Measurements from ENCODE around the gene KIAA0930. TPM values are rescaled to one million over a fixed set of nuclear protein-coding genes. Genes with fewer than 3 reads are reported as not detected.

KIAA0930 gene
- total RNA-seq, 1 donor from 2014 or later = 45.5 TPM

GRCh38 chr22:45157907-45158306 is 82.8 kb downstream of the KIAA0930 start:
- Mint-ChIP-seq H3K36me3 (ENCODE audit: low read depth) (peaks cover 13% of the 10 kb centered on the region), H3K4me3 (no peak overlapping the region), H3K9me3 (no peaks in the 10 kb centered on the region), H3K27me3 (ENCODE audit: insufficient read depth) (no peaks in the 10 kb centered on the region), H3K27ac (no peak overlapping the region), H3K4me1 (ENCODE audit: low read depth) (peaks cover 24% of the 10 kb centered on the region)
- DNase-seq (ENCODE audit: low spot score) = no peak
- intact Hi-C loops (cut with micrococcal nuclease) = no loop called here

GRCh38 chr22:45155050-45155840 is 85.4 kb downstream of the KIAA0930 start:
- H3K4me3 Mint-ChIP-seq = no peak overlapping the region
- H3K4me1 Mint-ChIP-seq (ENCODE audit: low read depth) = peaks cover 14% of the 10 kb centered on the region
- peaks cover 14% of the 10 kb centered on the region for H3K36me3 Mint-ChIP-seq (ENCODE audit: low read depth)
- H3K27ac Mint-ChIP-seq = no peak overlapping the region
- no peaks in the 10 kb centered on the region for H3K9me3 Mint-ChIP-seq
- DNase-seq (ENCODE audit: low spot score) = no peak
- H3K27me3 Mint-ChIP-seq (ENCODE audit: insufficient read depth) = no peaks in the 10 kb centered on the region
- intact Hi-C loops (cut with micrococcal nuclease) = no loop called here

- no peak overlapping the region for H3K27ac Mint-ChIP-seq
- H3K36me3 Mint-ChIP-seq (ENCODE audit: low read depth) = peaks cover 17% of the 10 kb centered on the region
- no peaks in the 10 kb centered on the region for H3K27me3 Mint-ChIP-seq (ENCODE audit: insufficient read depth)
- intact Hi-C loops (cut with micrococcal nuclease) = no loop called here
- DNase-seq (ENCODE audit: low spot score) = no peak
- no peak overlapping the region for H3K4me3 Mint-ChIP-seq
- H3K4me1 Mint-ChIP-seq (ENCODE audit: low read depth) = peaks cover 6% of the 10 kb centered on the region
- no peaks in the 10 kb centered on the region for H3K9me3 Mint-ChIP-seq
These were observed 86.3 kb downstream of the KIAA0930 start for GRCh38 chr22:45154383-45154782.

GRCh38 chr22:45151503-45151902 is 89.2 kb downstream of the KIAA0930 start:
- Mint-ChIP-seq H3K36me3 (ENCODE audit: low read depth) (peaks cover 13% of the 10 kb centered on the region), H3K4me3 (no peak overlapping the region), H3K4me1 (ENCODE audit: low read depth) (peaks cover 6% of the 10 kb centered on the region), H3K27me3 (ENCODE audit: insufficient read depth) (no peaks in the 10 kb centered on the region), H3K9me3 (no peaks in the 10 kb centered on the region), H3K27ac (no peak overlapping the region)
- intact Hi-C loops (cut with micrococcal nuclease) = no loop called here
- DNase-seq (ENCODE audit: low spot score) = no peak

- H3K4me1 Mint-ChIP-seq (ENCODE audit: low read depth) = peaks cover 6% of the 10 kb centered on the region
- intact Hi-C loops (cut with micrococcal nuclease) = no loop called here
- H3K27me3 Mint-ChIP-seq (ENCODE audit: insufficient read depth) = no peaks in the 10 kb centered on the region
- H3K27ac Mint-ChIP-seq = no peak overlapping the region
- DNase-seq (ENCODE audit: low spot score) = no peak
- H3K36me3 Mint-ChIP-seq (ENCODE audit: low read depth) = peaks cover 13% of the 10 kb centered on the region
- no peak overlapping the region for H3K4me3 Mint-ChIP-seq
- no peaks in the 10 kb centered on the region for H3K9me3 Mint-ChIP-seq
These were observed 90.6 kb downstream of the KIAA0930 start for GRCh38 chr22:45150139-45150538.

GRCh38 chr22:45149671-45150070 is 91.0 kb downstream of the KIAA0930 start:
- Mint-ChIP-seq H3K4me1 (ENCODE audit: low read depth) (peaks cover 6% of the 10 kb centered on the region), H3K36me3 (ENCODE audit: low read depth) (peaks cover 13% of the 10 kb centered on the region), H3K27ac (no peak overlapping the region), H3K4me3 (no peak overlapping the region), H3K27me3 (ENCODE audit: insufficient read depth) (no peaks in the 10 kb centered on the region), H3K9me3 (no peaks in the 10 kb centered on the region)
- intact Hi-C loops (cut with micrococcal nuclease) = no loop called here
- DNase-seq (ENCODE audit: low spot score) = no peak

GRCh38 chr22:45144916-45145315 is 95.8 kb downstream of the KIAA0930 start:
- H3K27ac Mint-ChIP-seq = no peak overlapping the region
- peaks cover 3% of the 10 kb centered on the region for H3K36me3 Mint-ChIP-seq (ENCODE audit: low read depth)
- no peak overlapping the region for H3K4me3 Mint-ChIP-seq
- no peaks in the 10 kb centered on the region for H3K4me1 Mint-ChIP-seq (ENCODE audit: low read depth)
- no peak for DNase-seq (ENCODE audit: low spot score)
- no peaks in the 10 kb centered on the region for H3K27me3 Mint-ChIP-seq (ENCODE audit: insufficient read depth)
- H3K9me3 Mint-ChIP-seq = no peaks in the 10 kb centered on the region
- intact Hi-C loops (cut with micrococcal nuclease) = no loop called here

- H3K27me3 Mint-ChIP-seq (ENCODE audit: insufficient read depth) = no peaks in the 10 kb centered on the region
- no peak overlapping the region for H3K27ac Mint-ChIP-seq
- DNase-seq (ENCODE audit: low spot score) = no peak
- H3K9me3 Mint-ChIP-seq = no peaks in the 10 kb centered on the region
- intact Hi-C loops (cut with micrococcal nuclease) = no loop called here
- peaks cover 6% of the 10 kb centered on the region for H3K36me3 Mint-ChIP-seq (ENCODE audit: low read depth)
- peaks cover under 1% of the 10 kb centered on the region for H3K4me1 Mint-ChIP-seq (ENCODE audit: low read depth)
- H3K4me3 Mint-ChIP-seq = no peak overlapping the region
These were observed 98.3 kb downstream of the KIAA0930 start for GRCh38 chr22:45142376-45142775.

Other genes starting within 250 kb of the KIAA0930 start
- 0.21 TPM in 1 of 2 replicates, not detected in the other for gene PHF21B, start 230.9 kb downstream of the KIAA0930 start, total RNA-seq
- 156 and 164 TPM in 2 replicates for gene NUP50, start 77.0 kb downstream of the KIAA0930 start, total RNA-seq
- gene UPK3A, start 44.1 kb upstream of the KIAA0930 start, total RNA-seq = not detected in 2 replicates
- 30.7 and 38.6 TPM in 2 replicates for gene FAM118A, start 69.0 kb upstream of the KIAA0930 start, total RNA-seq
- gene SMC1B, start 172.7 kb upstream of the KIAA0930 start, total RNA-seq = 0.44 and 0.83 TPM in 2 replicates
- 10.6 and 12.6 TPM in 2 replicates for gene RIBC2, start 172.8 kb upstream of the KIAA0930 start, total RNA-seq